MM.1S (cell line): ENCODE measurements around the gene APOL3.

Experiments
- DNase-seq: peaks from one replicate; pipeline ENCODE4 v3.0.0-alpha.2; 2015
- H2AFZ ChIP-seq: fragments of 300-600 bp; sonication (generic); 2 replicates; pipeline ENCODE4 v1.6.0; 2016; ENCODE audit warnings: antibody characterized with exemption, low read length
- H3F3A ChIP-seq: fragments of 300-600 bp; sonication (generic); 2 replicates; pipeline ENCODE4 v1.6.1; 2016; ENCODE audit warnings: mild to moderate bottlenecking, antibody characterized with exemption, low read length, moderate library complexity, mixed read lengths; ENCODE audit not compliant: insufficient read depth
- H3K27ac ChIP-seq: fragments of 300-600 bp; sonication (generic); 2 replicates; pipeline ENCODE4 v1.5.1; 2016; ENCODE audit warnings: mild to moderate bottlenecking, low read length
- H3K27me3 ChIP-seq: fragments of 300-600 bp; sonication (generic); replicated peaks from 2 replicates; pipeline ENCODE4 v1.6.0; 2016; ENCODE audit warnings: low read length; ENCODE audit not compliant: insufficient read depth
- H3K36me3 ChIP-seq: fragments of 300-600 bp; sonication (generic); replicated peaks from 2 replicates; pipeline ENCODE4 v1.6.1; 2016; ENCODE audit warnings: mild to moderate bottlenecking, low read length, mixed read lengths; ENCODE audit not compliant: insufficient read depth
- H3K4me1 ChIP-seq: fragments of 300-600 bp; sonication (generic); 2 replicates; pipeline ENCODE4 v1.6.1; 2016; ENCODE audit warnings: low read length, mixed read lengths
- H3K4me2 ChIP-seq: fragments of 300-600 bp; sonication (generic); 2 replicates; pipeline ENCODE4 v1.6.0; 2016; ENCODE audit warnings: low read depth, low read length
- H3K4me3 ChIP-seq: fragments of 300-600 bp; sonication (generic); 2 replicates; pipeline ENCODE4 v1.5.1; 2016; ENCODE audit warnings: low read length, mixed read lengths
- H3K79me2 ChIP-seq: fragments of 300-600 bp; sonication (generic); 2 replicates; pipeline ENCODE4 v1.6.1; 2016; ENCODE audit warnings: mixed run types, low read length, mixed read lengths
- H3K9ac ChIP-seq: fragments of 300-600 bp; sonication (generic); 2 replicates; pipeline ENCODE4 v1.6.1; 2016; ENCODE audit warnings: low read length, mixed read lengths
- H3K9me2 ChIP-seq: fragments of 300-600 bp; sonication (generic); replicated peaks from 2 replicates; pipeline ENCODE4 v1.6.1; 2016; ENCODE audit warnings: mild to moderate bottlenecking, low read length, mixed read lengths; ENCODE audit not compliant: insufficient read depth
- H3K9me3 ChIP-seq: fragments of 300-600 bp; sonication (generic); replicated peaks from 2 replicates; pipeline ENCODE4 v1.6.1; 2016; ENCODE audit warnings: mild to moderate bottlenecking, low read length, mixed read lengths; ENCODE audit not compliant: insufficient read depth
- H4K20me1 ChIP-seq: fragments of 300-600 bp; sonication (generic); 2 replicates; pipeline ENCODE4 v1.6.1; 2016; ENCODE audit warnings: mild to moderate bottlenecking, low read length, moderate library complexity, mixed read lengths; ENCODE audit not compliant: insufficient read depth
- EZH2 ChIP-seq: fragments of 300-600 bp; sonication (generic); optimal IDR thresholded peaks from 2 replicates; pipeline ENCODE3; 2017; ENCODE audit warnings: low read depth, mild to moderate bottlenecking, antibody characterized with exemption, low read length, mixed read lengths
- EZH2phosphoT487 ChIP-seq: fragments of 300-600 bp; sonication (generic); IDR thresholded peaks from 2 replicates; pipeline ENCODE4 v1.6.1; 2018; ENCODE audit warnings: antibody characterized with exemption, low read length
- TF ChIP-seq, protein P1 (sequence below): fragments of 300-600 bp; sonication (generic); IDR thresholded peaks from 2 replicates; pipeline ENCODE4 v1.5.1; 2016; ENCODE audit warnings: antibody characterized with exemption, low read length, mixed read lengths

Gene APOL3

DNA sequence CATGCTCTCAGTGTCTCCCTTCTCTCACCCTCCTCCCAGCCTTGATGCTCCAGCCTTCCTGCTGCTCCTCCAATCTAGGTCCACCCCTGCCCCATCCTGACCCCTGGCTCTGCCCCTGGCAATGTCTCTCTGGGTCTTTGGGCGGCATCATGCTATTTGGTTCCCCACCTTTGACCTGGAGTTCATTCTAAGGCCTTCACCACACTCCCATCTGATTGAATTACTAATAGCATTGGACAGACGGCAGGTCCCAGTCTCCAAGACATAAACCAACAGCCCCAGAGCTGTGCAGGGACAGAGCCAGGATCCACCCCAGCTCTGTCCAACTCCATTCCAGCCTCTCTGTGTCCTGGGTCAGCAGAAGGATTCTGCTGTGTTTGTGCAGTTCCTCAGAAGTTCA, 33.8 kb upstream of the APOL3 start:
- TF ChIP-seq, protein P1, sequence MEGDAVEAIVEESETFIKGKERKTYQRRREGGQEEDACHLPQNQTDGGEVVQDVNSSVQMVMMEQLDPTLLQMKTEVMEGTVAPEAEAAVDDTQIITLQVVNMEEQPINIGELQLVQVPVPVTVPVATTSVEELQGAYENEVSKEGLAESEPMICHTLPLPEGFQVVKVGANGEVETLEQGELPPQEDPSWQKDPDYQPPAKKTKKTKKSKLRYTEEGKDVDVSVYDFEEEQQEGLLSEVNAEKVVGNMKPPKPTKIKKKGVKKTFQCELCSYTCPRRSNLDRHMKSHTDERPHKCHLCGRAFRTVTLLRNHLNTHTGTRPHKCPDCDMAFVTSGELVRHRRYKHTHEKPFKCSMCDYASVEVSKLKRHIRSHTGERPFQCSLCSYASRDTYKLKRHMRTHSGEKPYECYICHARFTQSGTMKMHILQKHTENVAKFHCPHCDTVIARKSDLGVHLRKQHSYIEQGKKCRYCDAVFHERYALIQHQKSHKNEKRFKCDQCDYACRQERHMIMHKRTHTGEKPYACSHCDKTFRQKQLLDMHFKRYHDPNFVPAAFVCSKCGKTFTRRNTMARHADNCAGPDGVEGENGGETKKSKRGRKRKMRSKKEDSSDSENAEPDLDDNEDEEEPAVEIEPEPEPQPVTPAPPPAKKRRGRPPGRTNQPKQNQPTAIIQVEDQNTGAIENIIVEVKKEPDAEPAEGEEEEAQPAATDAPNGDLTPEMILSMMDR, result no peak
- TF ChIP-seq EZH2phosphoT487 (no peak), EZH2 (no peak)
- H3K36me3 ChIP-seq, result no peaks in the 10 kb centered on the region
- no peaks in the 10 kb centered on the region for H3K27me3 ChIP-seq
- H3K4me2 ChIP-seq, result no peak overlapping the region
- no peaks in the 10 kb centered on the region for H3K79me2 ChIP-seq
- H3K9me2 ChIP-seq, result no peaks in the 10 kb centered on the region
- H3F3A ChIP-seq, result no peaks in the 10 kb centered on the region
- no peaks in the 10 kb centered on the region for H3K9me3 ChIP-seq
- H4K20me1 ChIP-seq, result no peaks in the 10 kb centered on the region
- H3K4me1 ChIP-seq, result peaks cover 14% of the 10 kb centered on the region
- DNase-seq, result no peak
- H3K4me3 ChIP-seq, result no peak overlapping the region
- no peak overlapping the region for H2AFZ ChIP-seq
- H3K9ac ChIP-seq, result no peak overlapping the region
- H3K27ac ChIP-seq, result no peak overlapping the region

DNA sequence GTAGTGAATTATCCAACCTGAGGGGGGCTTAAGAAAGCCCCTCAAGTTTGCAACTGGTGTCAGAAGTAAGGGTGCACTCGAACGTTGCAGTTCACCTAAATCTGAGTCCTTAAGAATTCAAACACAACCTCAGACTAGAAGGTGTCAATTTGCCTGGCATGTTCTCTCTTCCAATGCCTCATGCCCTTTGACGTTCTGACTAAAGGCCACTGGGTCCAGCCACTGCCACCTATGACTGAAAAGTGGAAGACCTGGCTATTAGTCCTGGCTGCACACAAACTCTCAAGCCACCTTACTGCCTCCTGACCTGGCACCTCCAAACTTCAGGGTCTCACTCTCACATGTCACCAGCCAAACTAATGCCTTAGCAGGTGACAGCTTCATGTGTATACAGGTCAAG, 33.0 kb upstream of the APOL3 start:
- no peak overlapping the region for H3K9ac ChIP-seq
- no peaks in the 10 kb centered on the region for H3K9me3 ChIP-seq
- no peaks in the 10 kb centered on the region for H3K36me3 ChIP-seq
- H2AFZ ChIP-seq, result no peak overlapping the region
- no peak overlapping the region for H3K27ac ChIP-seq
- TF ChIP-seq EZH2phosphoT487, result no peak
- TF ChIP-seq, protein P1, result no peak
- no peak for TF ChIP-seq EZH2
- H3K9me2 ChIP-seq, result no peaks in the 10 kb centered on the region
- H3K4me2 ChIP-seq, result no peak overlapping the region
- H3K79me2 ChIP-seq, result no peaks in the 10 kb centered on the region
- no peak overlapping the region for H3K4me3 ChIP-seq
- H3F3A ChIP-seq, result no peaks in the 10 kb centered on the region
- H3K4me1 ChIP-seq, result peaks cover 14% of the 10 kb centered on the region
- no peak for DNase-seq
- H3K27me3 ChIP-seq, result no peaks in the 10 kb centered on the region
- no peaks in the 10 kb centered on the region for H4K20me1 ChIP-seq

DNA sequence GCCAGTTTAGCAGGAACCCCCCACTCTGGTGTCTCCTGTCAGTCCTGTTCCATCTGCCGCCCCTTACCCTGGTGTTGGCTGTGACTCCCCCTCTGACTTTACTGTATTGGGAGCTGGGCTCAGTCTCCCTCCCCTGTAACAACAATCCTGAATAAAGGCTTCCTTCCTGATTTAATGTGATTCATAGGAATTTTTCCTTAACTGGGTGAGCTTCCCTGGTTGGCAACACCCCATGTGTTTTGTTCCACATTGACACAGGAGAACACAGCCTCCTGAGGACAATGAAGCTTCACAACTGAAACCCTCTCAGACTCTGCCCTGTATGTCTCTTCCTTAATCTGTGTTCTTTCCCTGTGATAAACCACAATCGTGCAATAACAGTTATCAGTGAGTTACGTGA, 32.6 kb upstream of the APOL3 start:
- TF ChIP-seq, protein P1, result no peak
- no peak for TF ChIP-seq EZH2
- no peak for TF ChIP-seq EZH2phosphoT487
- no peak overlapping the region for H3K4me3 ChIP-seq
- no peaks in the 10 kb centered on the region for H3F3A ChIP-seq
- H3K4me2 ChIP-seq, result no peak overlapping the region
- H3K27me3 ChIP-seq, result no peaks in the 10 kb centered on the region
- no peaks in the 10 kb centered on the region for H3K9me3 ChIP-seq
- H3K4me1 ChIP-seq, result peaks cover 14% of the 10 kb centered on the region
- DNase-seq, result no peak
- H4K20me1 ChIP-seq, result no peaks in the 10 kb centered on the region
- no peaks in the 10 kb centered on the region for H3K9me2 ChIP-seq
- H3K36me3 ChIP-seq, result no peaks in the 10 kb centered on the region
- H2AFZ ChIP-seq, result no peak overlapping the region
- H3K27ac ChIP-seq, result no peak overlapping the region
- no peak overlapping the region for H3K9ac ChIP-seq
- no peaks in the 10 kb centered on the region for H3K79me2 ChIP-seq
